Measurements from ENCODE around the gene MESP2.

MESP2 gene

DNA sequence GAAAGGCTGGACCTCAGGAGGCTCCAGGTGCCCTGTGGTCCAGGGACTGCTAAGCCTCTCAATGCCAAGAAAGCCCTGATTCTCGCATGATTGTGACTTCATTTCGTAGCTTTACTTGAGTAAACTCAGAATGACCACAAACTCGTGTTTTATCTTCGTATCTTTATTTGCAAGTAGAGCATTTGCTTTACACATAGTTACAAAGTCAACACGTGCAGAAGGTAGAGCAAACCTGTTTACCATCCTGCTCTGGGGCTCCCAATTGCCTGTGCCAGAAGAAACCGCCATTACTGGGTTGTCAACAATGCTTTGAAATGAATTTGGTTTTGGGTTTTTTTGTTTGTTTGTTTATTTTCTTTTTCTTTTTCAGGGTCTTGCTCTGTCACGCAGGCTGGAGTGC is 19.2 kb upstream of the MESP2 start:
- no peak for DNase-seq

DNA sequence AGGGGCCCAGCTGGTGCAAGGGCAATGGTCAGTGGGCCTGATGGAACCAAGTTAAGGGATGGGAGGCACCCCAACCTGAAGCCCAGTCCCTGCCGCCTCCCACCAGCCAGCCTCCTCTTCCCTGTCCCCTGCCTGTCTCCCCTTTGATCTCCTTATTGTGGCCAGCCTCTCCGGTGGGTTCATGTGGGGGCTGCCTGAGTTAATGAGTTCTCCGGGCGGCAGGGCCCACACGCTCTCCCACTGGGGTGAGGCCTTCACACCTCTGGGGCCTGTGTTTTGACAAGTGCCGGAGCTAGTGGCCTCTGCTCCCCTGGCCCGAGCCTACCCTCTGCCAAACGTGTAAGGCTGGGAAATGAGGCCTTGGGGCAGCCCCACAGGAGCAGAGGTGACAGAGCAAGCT is 17.8 kb upstream of the MESP2 start:
- DNase-seq: no peak

DNA sequence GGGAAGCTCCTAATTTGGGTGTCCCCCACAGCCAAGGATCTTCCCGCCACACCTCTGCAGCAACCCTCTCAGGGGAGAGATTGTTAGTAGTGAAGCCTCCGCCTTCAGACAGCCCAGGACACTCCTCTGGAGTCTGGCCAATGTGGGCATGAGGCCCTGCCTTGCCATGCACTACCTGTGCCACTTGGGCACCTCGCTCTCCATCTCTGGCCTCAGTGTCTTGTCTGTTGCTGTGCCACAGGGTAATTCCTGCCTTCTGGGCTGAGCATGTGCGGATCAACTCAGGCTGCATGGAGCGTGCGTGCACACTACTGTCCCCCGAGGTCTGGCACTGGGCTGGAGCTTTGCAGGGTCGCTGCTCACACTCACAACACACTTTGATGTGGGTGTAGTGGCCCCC is 17.2 kb upstream of the MESP2 start:
- DNase-seq: no peak

- DNase-seq: no peak
Measured at GRCh38 chr15:89759835-89760234, 16.3 kb upstream of the MESP2 start.

DNA sequence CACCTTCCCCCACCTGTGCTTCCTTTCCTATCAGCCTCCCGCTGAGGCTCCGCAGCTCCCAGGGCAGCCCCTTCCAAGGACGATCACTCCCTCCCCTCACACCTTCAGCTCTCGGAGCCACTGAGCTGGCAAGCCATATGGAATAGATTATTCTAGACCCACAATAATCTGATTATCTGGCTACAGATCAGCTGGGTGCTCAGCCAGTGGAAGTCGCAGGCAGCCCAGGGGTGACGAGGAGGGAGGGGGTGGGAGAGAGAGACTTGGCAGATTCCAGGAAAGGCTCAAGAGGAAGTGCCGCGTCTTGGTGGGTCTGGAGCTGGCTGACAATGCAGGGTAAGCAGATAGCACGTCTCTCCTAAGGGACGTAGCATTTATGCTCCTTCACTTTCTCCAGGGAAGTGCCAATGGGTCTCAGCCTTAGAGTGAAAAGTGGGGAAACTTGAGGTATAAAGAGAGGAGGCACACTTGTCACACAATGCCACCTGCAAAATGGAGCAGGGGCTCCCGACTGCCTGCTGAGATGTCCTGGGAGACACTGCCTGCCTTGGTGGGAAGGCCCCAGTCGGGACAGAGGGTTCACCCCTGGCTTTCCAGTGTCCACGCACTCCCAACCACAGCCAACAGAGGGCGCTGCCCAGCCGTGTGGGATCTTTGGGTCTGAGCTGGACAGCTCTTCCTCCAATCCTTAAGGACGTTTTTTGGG is 15.7 kb upstream of the MESP2 start:
- peak; percentile 63 for DNase-seq

DNA sequence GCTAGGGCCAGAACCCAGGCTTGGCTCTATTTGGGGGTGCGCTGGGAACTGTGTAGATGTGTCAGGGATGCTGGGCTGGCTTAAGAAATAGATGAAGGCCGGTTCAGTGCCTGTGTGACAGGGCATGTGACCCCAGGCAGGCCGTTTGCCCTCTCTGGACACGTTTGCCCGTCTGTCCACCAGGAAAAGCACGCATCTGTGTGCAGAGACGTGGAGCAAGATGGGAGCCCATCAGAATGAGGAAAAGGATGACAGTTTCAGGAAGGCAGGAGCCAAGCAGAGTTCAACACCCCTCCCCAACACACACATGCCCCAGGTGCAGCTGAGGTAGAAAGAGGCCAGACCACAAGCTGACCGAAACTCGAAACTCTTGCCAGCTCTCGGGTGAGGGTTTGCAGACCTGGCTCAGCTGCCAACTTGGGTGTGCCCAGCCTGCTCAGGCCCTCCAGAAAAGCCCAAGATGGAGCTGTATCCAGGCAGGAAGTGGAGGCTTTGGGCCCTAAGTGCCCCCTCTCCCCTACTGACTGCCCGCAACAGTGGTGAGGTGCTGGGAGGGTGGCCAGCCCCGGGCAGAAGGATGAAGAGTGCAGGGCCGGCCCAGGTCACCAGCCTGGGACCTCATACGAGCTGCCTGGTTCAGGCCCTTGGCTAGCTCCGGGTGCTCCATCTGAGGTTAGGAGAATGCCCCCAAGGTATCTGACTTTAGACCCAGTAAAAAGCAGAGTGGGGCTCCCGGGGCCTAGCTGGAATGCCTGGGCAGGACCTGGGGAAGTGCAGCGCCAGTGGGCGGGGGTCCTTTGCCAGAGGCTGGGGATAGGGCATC is 14.9 kb upstream of the MESP2 start:
- DNase-seq: no peak

DNA sequence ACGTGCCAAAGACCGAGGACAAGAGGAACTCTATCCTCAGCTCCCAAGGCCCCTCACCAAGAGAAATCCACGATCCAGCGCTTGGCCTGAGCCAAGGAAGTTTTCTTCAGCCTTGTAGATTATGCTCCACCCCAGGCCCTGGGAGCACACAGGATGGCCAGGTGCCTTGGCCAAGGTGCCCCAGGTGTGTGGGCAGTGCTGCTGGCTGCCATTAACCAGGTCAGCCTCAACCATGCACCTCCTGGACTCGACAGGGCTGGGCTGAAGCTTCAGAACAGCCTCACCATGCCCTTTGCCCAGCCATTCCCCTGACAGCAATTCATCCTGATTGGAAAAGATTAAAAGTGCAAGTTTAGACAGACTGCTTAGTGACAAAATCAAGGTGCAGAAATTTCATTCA is 14.2 kb upstream of the MESP2 start:
- no peak for DNase-seq

DNA sequence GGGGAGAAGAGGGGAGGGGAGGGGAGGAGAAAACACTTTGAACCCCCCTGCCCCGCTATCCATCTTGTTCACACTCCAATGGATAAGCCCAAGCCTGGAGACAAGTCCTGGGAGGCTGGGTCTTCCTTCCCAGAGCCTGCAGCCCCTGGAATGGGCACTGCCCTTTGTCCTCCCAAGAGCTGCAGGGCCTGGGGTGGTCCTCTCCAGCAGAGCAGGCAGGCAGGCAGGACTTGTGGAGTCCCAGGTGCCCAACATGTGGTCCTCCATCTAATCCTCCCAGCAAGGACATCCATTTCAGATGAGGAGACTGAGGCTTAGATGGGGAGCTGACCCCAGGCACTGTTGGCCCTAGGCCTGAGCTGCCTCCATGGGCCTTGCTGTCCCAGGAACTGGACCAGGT is 10.4 kb upstream of the MESP2 start:
- DNase-seq: no peak

- no peak for DNase-seq
Measured at GRCh38 chr15:89766357-89767311, 9.5 kb upstream of the MESP2 start.

DNA sequence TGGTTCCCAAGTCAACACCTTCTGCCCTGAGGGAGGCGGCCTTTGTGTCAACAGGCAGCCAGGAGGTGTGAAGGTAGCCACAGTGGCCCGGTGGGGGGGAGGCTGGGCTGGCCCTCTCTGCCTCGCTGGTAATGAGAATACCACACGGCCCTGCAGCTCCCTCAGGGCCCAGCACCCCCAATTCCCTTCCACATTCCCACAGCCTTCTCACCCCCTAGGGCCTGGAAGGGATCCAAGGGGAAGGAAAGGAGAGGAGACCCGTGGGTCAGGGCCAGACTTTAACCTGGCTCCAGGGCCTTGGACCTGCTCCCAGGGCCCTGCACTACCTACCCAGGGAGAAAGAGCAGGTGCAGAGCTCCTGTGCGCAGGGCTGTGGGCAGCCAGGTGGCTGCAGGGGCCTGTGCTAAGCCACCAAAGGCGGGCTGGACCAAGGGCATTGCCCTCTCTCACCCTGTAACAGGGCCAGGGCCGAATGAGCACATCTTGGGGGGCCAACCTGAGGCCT is 8.7 kb upstream of the MESP2 start:
- DNase-seq: no peak

DNA sequence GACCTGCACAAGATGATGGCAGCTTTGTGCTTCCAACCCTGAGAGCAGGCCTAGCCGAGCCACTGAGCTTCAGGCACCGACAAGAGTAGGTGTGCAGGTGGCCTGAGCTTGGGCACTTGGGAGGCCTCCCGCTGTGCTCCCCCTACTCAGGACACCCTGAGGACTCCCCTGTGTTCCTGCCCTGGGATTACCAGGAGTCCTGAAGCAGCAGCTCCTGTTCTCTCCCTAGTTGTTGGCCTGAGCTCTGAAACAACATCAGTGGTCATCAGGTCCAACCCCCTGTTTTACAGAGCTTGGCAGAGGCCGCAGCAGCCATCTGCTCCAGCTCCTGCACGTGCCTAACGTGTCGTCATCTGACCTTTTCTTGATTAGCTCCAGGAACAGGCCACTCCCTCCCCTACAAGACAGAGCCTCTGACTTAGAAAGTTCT is 8.0 kb upstream of the MESP2 start:
- DNase-seq: no peak

DNA sequence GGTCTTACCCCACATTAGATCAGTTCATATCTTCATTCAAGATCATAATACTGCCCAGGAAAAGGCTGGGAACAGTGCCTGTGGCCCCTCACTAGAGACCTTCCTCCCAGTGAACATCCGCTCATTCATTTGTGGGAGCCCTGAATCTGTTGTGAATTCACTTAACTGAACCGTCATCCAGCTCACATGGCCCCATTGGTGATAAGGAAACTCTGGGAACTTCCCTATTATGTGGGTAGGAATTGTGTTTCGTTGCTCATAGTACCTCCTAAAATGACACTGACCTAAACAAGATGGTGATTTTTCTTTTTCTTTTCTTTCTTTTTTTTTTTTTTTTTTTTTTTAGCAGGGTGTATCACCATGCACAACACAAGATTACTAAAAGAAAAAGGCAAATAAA is 6.8 kb upstream of the MESP2 start:
- DNase-seq: no peak

DNA sequence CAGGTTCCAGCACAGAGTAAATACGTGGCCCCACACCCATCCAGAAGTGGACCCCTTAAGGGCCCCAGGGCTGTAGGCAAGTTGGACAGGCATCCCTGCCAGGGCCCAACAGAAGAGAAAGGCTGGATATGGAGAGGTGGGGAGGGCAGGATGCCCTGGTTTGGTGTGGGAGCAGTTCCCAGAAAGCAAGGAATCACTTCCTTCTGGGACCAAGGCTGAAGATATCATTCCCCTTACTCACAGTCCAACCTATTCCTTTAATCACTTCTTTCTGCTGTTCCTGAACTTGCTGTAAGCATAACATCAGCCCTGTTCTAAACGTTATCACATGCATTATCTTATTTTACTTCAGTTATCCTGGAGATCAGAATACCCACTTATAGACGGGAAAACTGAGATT is 6.1 kb upstream of the MESP2 start:
- DNase-seq: no peak

DNA sequence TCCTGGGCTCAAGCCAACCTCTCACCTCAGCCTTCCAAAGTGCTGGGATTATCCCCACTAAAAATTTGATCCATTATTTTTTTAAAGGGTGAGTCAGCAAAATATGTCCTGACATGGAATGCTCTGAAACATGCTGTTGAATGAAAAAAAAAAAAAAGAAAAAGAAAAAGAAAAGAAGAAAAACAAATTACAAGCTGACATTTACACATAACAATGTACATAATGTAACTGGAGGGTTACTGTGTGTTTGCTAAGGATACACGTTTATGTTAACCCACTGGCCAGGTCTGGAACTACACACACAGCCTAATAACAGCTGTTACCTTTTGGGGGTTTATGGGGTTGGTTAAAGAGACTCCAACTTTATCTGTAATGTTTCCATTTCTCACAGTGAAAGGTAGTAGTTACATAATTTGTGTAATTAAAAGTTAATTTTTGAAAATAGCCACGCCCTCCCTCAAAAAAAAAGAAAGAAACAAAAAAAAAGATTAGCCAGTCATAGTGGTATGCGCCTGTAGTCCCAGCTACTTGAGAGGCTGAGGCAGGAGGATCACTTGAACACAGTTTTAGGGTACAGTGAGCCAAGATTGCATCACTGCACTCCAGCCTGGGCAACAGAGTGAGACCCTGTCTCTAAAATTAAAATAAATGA is 3.1 kb upstream of the MESP2 start:
- DNase-seq: no peak

GRCh38 chr15:89774492-89774891 is 1.6 kb upstream of the MESP2 start:
- DNase-seq: no peak

GRCh38 chr15:89775815-89776214 is 317 bp upstream of the MESP2 start:
- DNase-seq: no peak

DNA sequence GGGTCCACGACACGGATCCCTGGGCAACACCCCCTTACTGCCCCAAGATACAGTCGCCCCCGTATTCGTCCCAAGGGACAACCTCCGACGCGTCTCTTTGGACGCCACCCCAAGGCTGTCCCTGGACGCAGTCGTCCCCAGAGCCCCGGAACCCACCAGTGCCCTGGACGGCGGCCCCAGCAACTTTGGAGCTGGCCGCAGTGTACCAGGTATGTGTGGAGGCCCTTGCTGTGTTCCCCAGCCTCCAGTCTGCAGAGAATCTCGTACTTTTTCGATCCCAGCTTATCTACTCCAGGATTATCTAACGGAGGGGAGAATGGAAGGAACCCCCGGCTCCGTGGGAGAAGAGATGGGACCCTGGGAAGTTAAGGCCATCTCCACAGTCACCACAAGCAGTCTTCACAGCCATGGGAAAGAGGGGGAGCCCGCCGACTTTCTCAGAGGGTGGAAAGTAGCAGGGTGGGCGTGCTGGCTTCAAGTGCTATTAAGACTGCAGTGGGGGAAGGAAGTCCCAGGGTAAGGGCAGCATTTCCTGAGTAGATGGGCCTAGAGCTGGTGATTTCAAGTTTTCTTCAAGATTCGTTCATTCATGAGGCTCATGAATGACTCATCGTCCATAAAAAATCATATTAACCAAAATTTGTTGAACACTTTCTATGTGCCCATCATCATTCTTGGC is 1.1 kb downstream of the MESP2 start:
- DNase-seq: no peak

DNA sequence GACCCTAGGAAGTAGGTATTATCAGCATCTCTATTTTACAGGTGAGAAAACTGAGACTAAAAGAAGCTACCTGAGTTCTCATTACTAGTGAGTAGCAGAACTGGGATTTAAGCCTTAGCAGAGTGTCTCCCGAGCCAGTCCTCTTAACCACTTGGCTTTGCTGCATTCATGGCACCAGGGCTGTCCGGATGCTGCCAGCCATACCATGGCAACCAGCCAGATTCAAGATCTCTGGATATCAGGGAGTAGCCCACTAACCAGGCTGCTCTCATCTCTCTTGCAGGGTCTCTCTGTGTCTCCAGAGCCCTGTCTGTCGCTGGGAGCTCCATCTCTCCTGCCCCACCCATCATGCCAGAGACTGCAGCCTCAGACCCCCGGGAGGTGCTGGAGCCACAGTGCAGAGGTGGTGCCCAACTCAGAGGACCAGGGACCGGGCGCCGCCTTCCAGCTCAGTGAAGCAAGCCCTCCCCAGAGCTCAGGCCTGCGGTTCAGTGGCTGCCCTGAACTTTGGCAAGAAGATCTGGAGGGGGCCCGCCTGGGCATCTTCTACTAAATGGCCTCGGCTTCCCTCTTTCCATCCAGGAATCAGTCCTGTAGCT is 1.7 kb downstream of the MESP2 start:
- DNase-seq: no peak

- no peak for DNase-seq
Measured at GRCh38 chr15:89778861-89779260, 2.7 kb downstream of the MESP2 start.

GRCh38 chr15:89780601-89781000 is 4.5 kb downstream of the MESP2 start:
- DNase-seq: no peak

DNA sequence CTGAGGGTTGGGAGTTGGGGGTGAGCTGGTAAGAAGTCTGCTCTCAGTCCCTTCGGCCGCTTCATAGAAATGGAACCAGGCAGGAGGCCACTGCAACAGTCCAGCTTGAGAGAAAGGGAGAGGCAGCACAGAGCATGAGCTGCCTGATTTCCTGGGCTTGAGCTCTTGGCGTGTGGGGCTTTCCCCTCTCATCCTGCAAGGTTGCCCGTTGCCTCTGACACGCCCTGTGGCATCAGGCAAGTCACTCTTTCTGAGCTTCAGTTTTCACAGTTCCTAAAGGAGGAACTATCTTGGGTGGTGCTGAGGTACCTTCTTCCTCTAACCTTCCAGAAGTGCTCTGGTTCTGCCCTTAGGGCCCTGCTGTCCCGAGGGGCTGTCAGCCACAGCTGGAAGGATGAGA is 4.9 kb downstream of the MESP2 start:
- peak; percentile 19 for DNase-seq

Measured in CD4-positive, alpha-beta T cell treated with Interleukin-21 for 1 hour (primary cell).